SK-N-SH (cell line): ENCODE data around the gene PRICKLE4. TPM values are rescaled to one million over a fixed set of nuclear protein-coding genes. Genes with fewer than 3 reads are reported as not detected.

Source experiments
- CTCF ChIA-PET: fragments of 300-600, 350-600 bp; formaldehyde crosslinking; extraction: SDS; loops from one replicate; lab custom pipeline; 2021; lab: Yijun Ruan, JAX
- POLR2A ChIA-PET: fragments of 350-600 bp; sonication (Branson Sonifier 250); formaldehyde crosslinking; extraction: SDS; loops from one replicate; lab custom pipeline; 2020; ENCODE audit warnings: antibody characterized with exemption, inconsistent platforms; lab: Yijun Ruan, JAX
- DNase-seq: peaks from one replicate; pipeline ENCODE4 v3.0.0; 2012
- H2AFZ ChIP-seq: fragments of 200-600 bp; sonication (generic); 2 replicates; pipeline ENCODE4 v1.8.1; 2016; ENCODE audit warnings: antibody characterized with exemption, mild to moderate bottlenecking, low read depth
- H3F3A ChIP-seq: fragments of 200-600 bp; sonication (generic); replicated peaks from 2 replicates; pipeline ENCODE3; 2016; ENCODE audit warnings: antibody characterized with exemption, mild to moderate bottlenecking; ENCODE audit not compliant: insufficient read depth
- H3K27ac ChIP-seq, 2 experiments: fragments of 200-500 bp in 1 of 2; fragments of 200-600 bp in 1 of 2; sonication (Bioruptor generic) in 1 of 2; sonication (generic), shearing (Covaris generic) in 1 of 2; 2 replicates each; pipeline versions ENCODE4 v1.5.1 to v1.6.1; 2014 to 2016; ENCODE audit warnings: low read depth in 2 of 2, inconsistent platforms in 1 of 2, low read length in 1 of 2, mild to moderate bottlenecking in 1 of 2, mixed read lengths in 1 of 2
- H3K27me3 ChIP-seq: fragments of 200-600 bp; sonication (generic), shearing (Covaris generic); 2 replicates; pipeline ENCODE4 v1.6.1; 2016; ENCODE audit warnings: mixed run types; ENCODE audit not compliant: insufficient read depth
- H3K36me3 ChIP-seq, 2 experiments: fragments of 200-500 bp in 1 of 2; fragments of 200-600 bp in 1 of 2; sonication (Bioruptor generic) in 1 of 2; sonication (generic) in 1 of 2; replicated peaks in 1 of 2; 2 replicates each; pipeline versions ENCODE3 to v1.5.1; 2014 to 2016; ENCODE audit warnings: low read length in 1 of 2, mild to moderate bottlenecking in 1 of 2; ENCODE audit not compliant: insufficient read depth in 2 of 2, control insufficient read depth in 1 of 2
- H3K4me1 ChIP-seq, 2 experiments: fragments of 200-500 bp in 1 of 2; fragments of 200-600 bp in 1 of 2; sonication (Bioruptor generic) in 1 of 2; sonication (generic), shearing (Covaris generic) in 1 of 2; 2 replicates each; pipeline versions ENCODE4 v1.5.1 to v1.6.1; 2014 to 2016; ENCODE audit warnings: low read depth in 1 of 2, low read length in 1 of 2, mixed run types in 1 of 2; ENCODE audit not compliant: insufficient read depth in 2 of 2, control insufficient read depth in 1 of 2
- H3K4me2 ChIP-seq: fragments of 200-600 bp; sonication (generic), shearing (Covaris generic); 2 replicates; pipeline ENCODE4 v1.6.1; 2017; ENCODE audit warnings: mixed run types
- H3K4me3 ChIP-seq, 2 experiments: fragments of 200-500 bp in 1 of 2; fragments of 200-600 bp in 1 of 2; sonication (Bioruptor generic) in 1 of 2; sonication (generic), shearing (Covaris generic) in 1 of 2; 2 replicates each; pipeline versions ENCODE4 v1.5.1 to v1.8.1; 2014 to 2016; ENCODE audit warnings: low read depth in 2 of 2, inconsistent platforms in 1 of 2, low read length in 1 of 2, mild to moderate bottlenecking in 1 of 2, mixed read lengths in 1 of 2, moderate library complexity in 1 of 2
- H3K79me2 ChIP-seq: fragments of 200-600 bp; sonication (generic); 2 replicates; pipeline ENCODE4 v1.8.1; 2017; ENCODE audit warnings: mild to moderate bottlenecking; ENCODE audit not compliant: insufficient read depth
- H3K9ac ChIP-seq: fragments of 200-600 bp; sonication (generic); 2 replicates; pipeline ENCODE4 v1.6.1; 2017; ENCODE audit warnings: mixed run types
- H3K9me2 ChIP-seq: fragments of 200-600 bp; sonication (generic); 2 replicates; pipeline ENCODE4 v1.6.1; 2017; ENCODE audit warnings: mixed run types
- H3K9me3 ChIP-seq: fragments of 200-600 bp; sonication (generic); 2 replicates; pipeline ENCODE4 v1.6.1; 2017; ENCODE audit warnings: mixed run types, mild to moderate bottlenecking, moderate library complexity
- H4K20me1 ChIP-seq: fragments of 200-600 bp; sonication (generic); 2 replicates; pipeline ENCODE4 v1.6.1; 2017; ENCODE audit warnings: mild to moderate bottlenecking, mixed run types; ENCODE audit not compliant: insufficient read depth
- CHD2 ChIP-seq: fragments of 150-350 bp; IDR thresholded peaks from 2 replicates; pipeline ENCODE4 v1.6.1; 2018; ENCODE audit warnings: low read length; ENCODE audit not compliant: partially characterized antibody
- EZH2phosphoT487 ChIP-seq: fragments of 200-600 bp; sonication (generic); IDR thresholded peaks from 2 replicates; pipeline ENCODE4 v1.6.1; 2017; ENCODE audit warnings: low read depth, mixed run types, mild to moderate bottlenecking, antibody characterized with exemption, moderate library complexity, borderline replicate concordance
- GABPA ChIP-seq: IDR thresholded peaks from 2 replicates; pipeline ENCODE4 v1.4.0; 2012; ENCODE audit warnings: low read depth, mild to moderate bottlenecking
- MXI1 ChIP-seq: IDR thresholded peaks from 2 replicates; pipeline ENCODE4 v1.6.1; 2012; ENCODE audit warnings: mild to moderate bottlenecking, low read depth, low read length, improper control_type of control experiment
- NRF1 ChIP-seq: IDR thresholded peaks from 2 replicates; pipeline ENCODE4 v1.6.1; 2012; ENCODE audit warnings: low read depth, mild to moderate bottlenecking, low read length
- RFX5 ChIP-seq: IDR thresholded peaks from 2 replicates; pipeline ENCODE4 v1.6.1; 2012; ENCODE audit warnings: mild to moderate bottlenecking, improper control_type of control experiment, low read length
- SIN3A ChIP-seq: IDR thresholded peaks from 2 replicates; pipeline ENCODE4 v1.6.1; 2012; ENCODE audit warnings: low read depth, mild to moderate bottlenecking, low read length, moderate library complexity, borderline replicate concordance
- TAF1 ChIP-seq: IDR thresholded peaks from 2 replicates; pipeline ENCODE4 v1.6.1; 2012; ENCODE audit warnings: low read depth, mild to moderate bottlenecking, low read length, moderate library complexity, borderline replicate concordance
- TCF12 ChIP-seq: IDR thresholded peaks from 2 replicates; pipeline ENCODE4 v1.4.0; 2012
- YY1 ChIP-seq: IDR thresholded peaks from 2 replicates; pipeline ENCODE4 v1.4.0; 2012; ENCODE audit warnings: low read depth, mild to moderate bottlenecking
- WGBS: methylation state at CpG from one replicate; pipeline ENCODE4 v1.1.6; 2017; ENCODE audit warnings: low lambda C conversion rate; 5-methylcytosine and 5-hydroxymethylcytosine counted together
- polyA plus RNA-seq, 3 experiments: library from polyadenylated mRNA; depleted of rRNA; stranded (reverse); fragments of >200 nt; gene quantifications; 2 replicates each; pipeline ENCODE4 v1.2.3, GENCODE V29; 2012
- TF ChIP-seq, protein P1 (sequence below): IDR thresholded peaks from 2 replicates; pipeline ENCODE4 v1.4.0; 2012; ENCODE audit warnings: low read depth, borderline replicate concordance
- TF ChIP-seq, protein P2 (sequence below): IDR thresholded peaks from 2 replicates; pipeline ENCODE4 v1.4.0; 2012; ENCODE audit warnings: low read depth, borderline replicate concordance
- TF ChIP-seq, protein P3 (sequence below): fragments of 150-350 bp; IDR thresholded peaks from 2 replicates; pipeline ENCODE4 v1.6.1; 2016; ENCODE audit warnings: mild to moderate bottlenecking, low read depth, low read length
- TF ChIP-seq, protein P4 (sequence below): IDR thresholded peaks from 2 replicates; pipeline ENCODE4 v1.4.0; 2012; ENCODE audit warnings: low read depth

The PRICKLE4 gene
- polyA plus RNA-seq, 1 of the 3 experiments (the other 2 are of a cell fraction): 3.9 TPM

DNA sequence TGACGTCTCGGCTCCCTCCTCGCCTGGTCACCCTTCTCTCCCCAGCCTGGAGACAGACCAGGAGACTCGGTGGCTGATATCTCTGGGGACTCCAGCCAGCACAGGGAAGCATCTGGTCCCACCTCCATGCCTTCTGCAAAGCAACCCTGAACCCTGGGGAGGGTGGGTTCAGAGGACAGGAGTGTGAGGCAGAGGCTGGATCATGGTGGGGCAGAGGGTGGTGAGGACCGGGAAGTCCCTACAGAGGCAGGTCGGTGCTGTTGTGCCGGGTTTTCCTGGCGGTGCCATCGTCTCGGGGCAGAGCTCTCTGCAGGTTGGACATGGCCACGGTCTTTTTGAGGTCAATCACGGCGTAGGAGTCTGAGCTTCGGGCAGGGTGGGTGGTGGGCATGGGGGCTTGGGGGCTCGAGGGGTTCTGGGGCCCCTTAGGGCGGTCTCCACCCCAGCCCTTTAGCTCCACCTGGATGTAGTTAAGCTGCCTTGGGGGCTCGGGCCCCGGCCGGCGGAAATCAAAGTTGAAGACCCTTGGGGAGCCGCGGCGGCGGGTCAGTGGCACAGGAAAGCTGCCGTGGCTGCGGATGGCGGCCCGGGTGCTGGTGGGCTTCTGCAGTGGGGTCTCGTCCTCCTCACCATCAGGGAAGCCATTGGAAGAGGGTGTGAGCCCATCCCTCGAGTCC is 10.1 kb upstream of the PRICKLE4 start (continued):
- TF ChIP-seq, protein P1, sequence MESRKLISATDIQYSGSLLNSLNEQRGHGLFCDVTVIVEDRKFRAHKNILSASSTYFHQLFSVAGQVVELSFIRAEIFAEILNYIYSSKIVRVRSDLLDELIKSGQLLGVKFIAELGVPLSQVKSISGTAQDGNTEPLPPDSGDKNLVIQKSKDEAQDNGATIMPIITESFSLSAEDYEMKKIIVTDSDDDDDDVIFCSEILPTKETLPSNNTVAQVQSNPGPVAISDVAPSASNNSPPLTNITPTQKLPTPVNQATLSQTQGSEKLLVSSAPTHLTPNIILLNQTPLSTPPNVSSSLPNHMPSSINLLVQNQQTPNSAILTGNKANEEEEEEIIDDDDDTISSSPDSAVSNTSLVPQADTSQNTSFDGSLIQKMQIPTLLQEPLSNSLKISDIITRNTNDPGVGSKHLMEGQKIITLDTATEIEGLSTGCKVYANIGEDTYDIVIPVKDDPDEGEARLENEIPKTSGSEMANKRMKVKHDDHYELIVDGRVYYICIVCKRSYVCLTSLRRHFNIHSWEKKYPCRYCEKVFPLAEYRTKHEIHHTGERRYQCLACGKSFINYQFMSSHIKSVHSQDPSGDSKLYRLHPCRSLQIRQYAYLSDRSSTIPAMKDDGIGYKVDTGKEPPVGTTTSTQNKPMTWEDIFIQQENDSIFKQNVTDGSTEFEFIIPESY: no peak
- TF ChIP-seq MXI1 (no peak), SIN3A (no peak), YY1 (no peak), GABPA (no peak), NRF1 (no peak), EZH2phosphoT487 (no peak), TAF1 (no peak), CHD2 (no peak), RFX5 (no peak)
- TF ChIP-seq, protein P2, sequence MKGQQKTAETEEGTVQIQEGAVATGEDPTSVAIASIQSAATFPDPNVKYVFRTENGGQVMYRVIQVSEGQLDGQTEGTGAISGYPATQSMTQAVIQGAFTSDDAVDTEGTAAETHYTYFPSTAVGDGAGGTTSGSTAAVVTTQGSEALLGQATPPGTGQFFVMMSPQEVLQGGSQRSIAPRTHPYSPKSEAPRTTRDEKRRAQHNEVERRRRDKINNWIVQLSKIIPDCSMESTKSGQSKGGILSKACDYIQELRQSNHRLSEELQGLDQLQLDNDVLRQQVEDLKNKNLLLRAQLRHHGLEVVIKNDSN: no peak
- TF ChIP-seq, protein P3, sequence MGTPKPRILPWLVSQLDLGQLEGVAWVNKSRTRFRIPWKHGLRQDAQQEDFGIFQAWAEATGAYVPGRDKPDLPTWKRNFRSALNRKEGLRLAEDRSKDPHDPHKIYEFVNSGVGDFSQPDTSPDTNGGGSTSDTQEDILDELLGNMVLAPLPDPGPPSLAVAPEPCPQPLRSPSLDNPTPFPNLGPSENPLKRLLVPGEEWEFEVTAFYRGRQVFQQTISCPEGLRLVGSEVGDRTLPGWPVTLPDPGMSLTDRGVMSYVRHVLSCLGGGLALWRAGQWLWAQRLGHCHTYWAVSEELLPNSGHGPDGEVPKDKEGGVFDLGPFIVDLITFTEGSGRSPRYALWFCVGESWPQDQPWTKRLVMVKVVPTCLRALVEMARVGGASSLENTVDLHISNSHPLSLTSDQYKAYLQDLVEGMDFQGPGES: no peak
- TF ChIP-seq, protein P4, sequence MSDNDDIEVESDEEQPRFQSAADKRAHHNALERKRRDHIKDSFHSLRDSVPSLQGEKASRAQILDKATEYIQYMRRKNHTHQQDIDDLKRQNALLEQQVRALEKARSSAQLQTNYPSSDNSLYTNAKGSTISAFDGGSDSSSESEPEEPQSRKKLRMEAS: no peak

DNA sequence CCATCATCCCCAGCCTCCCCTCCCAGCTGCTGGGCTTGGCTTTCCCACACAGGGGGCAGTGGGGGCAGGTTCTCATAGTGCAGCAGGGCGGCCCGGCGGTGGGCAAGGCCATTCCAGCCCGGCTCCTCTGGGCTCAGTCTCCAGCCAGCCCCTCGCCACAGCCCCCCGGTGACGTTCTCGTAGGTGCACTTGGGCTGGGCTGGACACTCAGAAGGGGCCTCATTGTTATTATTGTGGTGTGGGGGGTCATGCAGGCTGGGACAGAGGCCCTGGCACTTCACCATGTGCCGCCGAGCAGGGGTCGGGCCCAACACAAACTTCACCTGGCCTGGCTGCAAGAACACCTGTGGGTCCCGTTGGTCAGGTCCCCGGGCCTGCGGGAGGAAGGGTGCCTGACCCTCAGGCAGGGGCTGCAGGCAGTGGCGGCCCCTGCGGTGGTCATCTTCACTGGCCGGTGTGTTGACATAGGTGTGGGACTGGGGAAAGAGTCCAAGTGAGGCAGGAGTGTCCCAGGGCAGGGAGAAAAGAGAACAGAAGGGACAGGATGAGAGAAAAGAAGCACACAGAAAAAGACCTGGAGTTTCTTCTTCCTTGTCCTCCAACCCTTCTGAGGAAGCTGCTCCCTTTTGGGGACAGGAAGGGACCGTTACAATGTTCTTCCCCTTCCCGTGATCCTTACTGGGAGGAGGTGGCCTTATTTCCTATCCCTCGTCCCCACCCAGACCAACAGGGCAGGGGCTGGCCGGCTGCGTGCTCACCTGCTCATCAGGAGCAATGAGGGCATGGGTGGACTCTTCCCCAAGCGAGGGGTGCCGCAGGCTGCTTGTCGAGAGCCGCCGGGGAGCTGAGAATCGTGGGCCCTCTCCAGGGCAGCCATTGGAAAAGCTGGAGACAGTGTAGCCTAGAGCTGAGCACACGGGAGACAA is 9.3 kb upstream of the PRICKLE4 start:
- TF ChIP-seq RFX5 (no peak), TCF12 (no peak)
- H3K36me3 ChIP-seq: peaks cover 14 to 37% of the 10 kb centered on the region in 2 experiments
- H3K4me2 ChIP-seq: no peak overlapping the region
- H4K20me1 ChIP-seq: no peaks in the 10 kb centered on the region
- no peak overlapping the region for H3K4me3 ChIP-seq
- no peaks in the 10 kb centered on the region for H3F3A ChIP-seq
- H2AFZ ChIP-seq: no peak overlapping the region
- H3K27me3 ChIP-seq: no peaks in the 10 kb centered on the region
- no peak overlapping the region for H3K9ac ChIP-seq
- 96% methylated on average over 21 of the region's 29 CpGs for WGBS
- H3K9me2 ChIP-seq: no peaks in the 10 kb centered on the region
- H3K9me3 ChIP-seq: no peaks in the 10 kb centered on the region
- ChIA-PET POLR2A (no interaction called here), CTCF (interaction anchor here (1.0 to 1.6 kb wide), 3 partner anchors 16 to 88 kb away, joined by 3 to 5 read pairs (median 4); partner anchors contain the start of gene TOMM6)
- H3K79me2 ChIP-seq: no peaks in the 10 kb centered on the region
- no peak overlapping the region for H3K27ac ChIP-seq
- no peak for DNase-seq
- H3K4me1 ChIP-seq: peaks cover 3 to 26% of the 10 kb centered on the region in 2 experiments; a peak in 2 of 4 replicates
